Ishikawa (cell line): ENCODE results near the gene OSBPL10.

Experiments used
- FOXM1 ChIP-seq: IDR thresholded peaks from 2 replicates; pipeline ENCODE4 v1.6.1; 2012; ENCODE audit warnings: low read depth, borderline replicate concordance
- RAD21 ChIP-seq: IDR thresholded peaks from 2 replicates; pipeline ENCODE4 v1.6.1; 2012; ENCODE audit warnings: low read depth

GRCh38 chr3:31828007-31828406 lies 153.1 kb downstream of the OSBPL10 start:
- TF ChIP-seq RAD21 = no peak
- TF ChIP-seq FOXM1 = no peak
